ENCODE results near the gene RNF167.

Gene RNF167

GRCh38 chr17:4958102-4958501, 18.0 kb downstream of the RNF167 start:
- TF ChIP-seq, protein P1, sequence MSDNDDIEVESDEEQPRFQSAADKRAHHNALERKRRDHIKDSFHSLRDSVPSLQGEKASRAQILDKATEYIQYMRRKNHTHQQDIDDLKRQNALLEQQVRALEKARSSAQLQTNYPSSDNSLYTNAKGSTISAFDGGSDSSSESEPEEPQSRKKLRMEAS (IDR thresholded peaks at IDR 0.05; ENCODE audit: low read depth, low read length): no peak
- TF ChIP-seq, protein P2, sequence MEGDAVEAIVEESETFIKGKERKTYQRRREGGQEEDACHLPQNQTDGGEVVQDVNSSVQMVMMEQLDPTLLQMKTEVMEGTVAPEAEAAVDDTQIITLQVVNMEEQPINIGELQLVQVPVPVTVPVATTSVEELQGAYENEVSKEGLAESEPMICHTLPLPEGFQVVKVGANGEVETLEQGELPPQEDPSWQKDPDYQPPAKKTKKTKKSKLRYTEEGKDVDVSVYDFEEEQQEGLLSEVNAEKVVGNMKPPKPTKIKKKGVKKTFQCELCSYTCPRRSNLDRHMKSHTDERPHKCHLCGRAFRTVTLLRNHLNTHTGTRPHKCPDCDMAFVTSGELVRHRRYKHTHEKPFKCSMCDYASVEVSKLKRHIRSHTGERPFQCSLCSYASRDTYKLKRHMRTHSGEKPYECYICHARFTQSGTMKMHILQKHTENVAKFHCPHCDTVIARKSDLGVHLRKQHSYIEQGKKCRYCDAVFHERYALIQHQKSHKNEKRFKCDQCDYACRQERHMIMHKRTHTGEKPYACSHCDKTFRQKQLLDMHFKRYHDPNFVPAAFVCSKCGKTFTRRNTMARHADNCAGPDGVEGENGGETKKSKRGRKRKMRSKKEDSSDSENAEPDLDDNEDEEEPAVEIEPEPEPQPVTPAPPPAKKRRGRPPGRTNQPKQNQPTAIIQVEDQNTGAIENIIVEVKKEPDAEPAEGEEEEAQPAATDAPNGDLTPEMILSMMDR (IDR thresholded peaks at IDR 0.05; ENCODE audit: low read depth, low read length): no peak
- TF ChIP-seq MYC (IDR thresholded peaks at IDR 0.05; ENCODE audit: low read depth, low read length) (no peak), POLR2A (IDR thresholded peaks at IDR 0.05; ENCODE audit: extremely low read depth, insufficient read length) (no peak)
- no peak overlapping the region for H3K4me3 ChIP-seq (ENCODE audit: low read depth, low read length)
- DNase-seq (ENCODE audit: low read depth): no peak

DNA sequence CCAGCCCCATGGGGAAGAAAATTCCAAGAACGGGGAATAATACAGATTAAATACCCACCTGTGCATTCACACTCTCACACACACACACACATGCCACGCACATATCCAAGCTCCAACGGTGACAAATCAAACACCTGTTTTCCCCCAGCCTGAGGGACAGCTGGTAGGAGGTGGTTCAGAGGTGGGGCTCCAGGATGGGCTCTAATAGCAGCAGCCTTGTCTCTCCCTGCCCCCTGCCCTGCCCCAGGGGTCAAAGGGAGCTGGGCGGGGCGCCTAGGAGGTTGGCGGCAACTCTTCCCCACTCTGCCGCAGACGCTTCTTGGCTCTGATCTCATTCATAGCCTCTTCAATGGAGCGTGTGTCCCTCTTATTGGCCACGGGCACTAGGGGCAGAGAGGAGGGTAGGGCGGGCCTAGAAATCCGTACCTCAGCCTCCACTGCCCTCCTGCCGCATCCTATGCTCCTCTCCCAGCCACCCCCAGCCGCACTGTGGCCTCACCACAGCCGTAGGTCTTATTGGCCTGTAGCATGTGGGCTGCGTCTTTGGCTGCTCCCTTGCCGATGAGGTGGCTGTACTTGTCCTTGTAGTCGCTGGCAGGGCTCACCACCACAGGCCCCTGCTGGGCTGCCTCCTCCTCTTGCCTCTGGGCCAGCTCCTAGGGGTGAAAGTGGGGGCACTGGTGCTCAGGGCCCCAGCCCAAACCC, 19.3 kb downstream of the RNF167 start:
- TF ChIP-seq POLR2A (IDR thresholded peaks at IDR 0.05; ENCODE audit: extremely low read depth, insufficient read length): no peak
- TF ChIP-seq, protein P2 (IDR thresholded peaks at IDR 0.05; ENCODE audit: low read depth, low read length): no peak
- no peak for TF ChIP-seq MYC (IDR thresholded peaks at IDR 0.05; ENCODE audit: low read depth, low read length)
- TF ChIP-seq, protein P1 (IDR thresholded peaks at IDR 0.05; ENCODE audit: low read depth, low read length): no peak
- DNase-seq (ENCODE audit: low read depth): no peak
- no peak overlapping the region for H3K4me3 ChIP-seq (ENCODE audit: low read depth, low read length)

DNA sequence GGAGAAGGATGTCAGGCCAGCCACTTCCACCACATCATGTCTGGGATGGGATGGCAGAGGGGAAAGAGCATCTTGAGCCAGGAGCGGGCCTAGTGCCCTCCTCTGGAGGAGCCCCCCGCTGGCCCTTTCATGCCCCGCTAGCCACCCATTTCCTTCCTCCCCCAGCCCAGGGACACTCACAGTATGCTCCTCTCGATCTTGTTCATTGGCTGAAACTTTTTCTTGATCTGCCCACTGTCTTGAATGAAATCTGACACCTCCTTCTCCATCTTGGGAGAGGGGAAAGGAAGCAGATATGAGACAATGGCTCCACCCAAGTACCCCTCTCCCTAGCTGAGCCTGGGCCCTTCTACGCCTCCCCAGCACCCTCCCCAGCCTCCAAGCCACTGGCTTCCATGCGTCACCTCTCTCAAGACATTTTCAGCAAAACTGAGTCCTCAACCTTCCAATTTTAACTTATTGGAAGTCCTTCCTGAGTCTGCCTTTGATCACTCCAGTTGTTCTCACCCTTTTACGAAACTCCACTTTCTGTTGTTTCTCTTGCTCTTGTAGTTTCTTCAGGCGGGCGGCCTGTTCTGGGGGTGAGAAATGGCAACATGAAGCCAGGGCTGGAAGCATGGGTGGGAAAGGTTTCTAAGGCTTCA, 20.3 kb downstream of the RNF167 start:
- H3K4me3 ChIP-seq (ENCODE audit: low read depth, low read length): no peak overlapping the region
- no peak for DNase-seq (ENCODE audit: low read depth)

GRCh38 chr17:4965311-4965986, 25.4 kb downstream of the RNF167 start:
- TF ChIP-seq POLR2A (IDR thresholded peaks at IDR 0.05; ENCODE audit: extremely low read depth, insufficient read length): no peak
- TF ChIP-seq, protein P2 (IDR thresholded peaks at IDR 0.05; ENCODE audit: low read depth, low read length): no peak
- no peak for TF ChIP-seq MYC (IDR thresholded peaks at IDR 0.05; ENCODE audit: low read depth, low read length)
- TF ChIP-seq, protein P1 (IDR thresholded peaks at IDR 0.05; ENCODE audit: low read depth, low read length): no peak
- no peak for DNase-seq (ENCODE audit: low read depth)
- H3K4me3 ChIP-seq (ENCODE audit: low read depth, low read length): no peak overlapping the region

More for the DNA sequence above, 20.3 kb downstream of the RNF167 start:
- TF ChIP-seq MYC (IDR thresholded peaks at IDR 0.05; ENCODE audit: low read depth, low read length): no peak
- TF ChIP-seq, protein P1 (IDR thresholded peaks at IDR 0.05; ENCODE audit: low read depth, low read length): no peak
- TF ChIP-seq, protein P2 (IDR thresholded peaks at IDR 0.05; ENCODE audit: low read depth, low read length): no peak
- no peak for TF ChIP-seq POLR2A (IDR thresholded peaks at IDR 0.05; ENCODE audit: extremely low read depth, insufficient read length)

GRCh38 chr17:4966844-4967538, 26.9 kb downstream of the RNF167 start:
- peak overlapping the region; percentile 80 for H3K4me3 ChIP-seq (ENCODE audit: low read depth, low read length)
- TF ChIP-seq POLR2A (IDR thresholded peaks at IDR 0.05; ENCODE audit: extremely low read depth, insufficient read length): peak; percentile 21
- TF ChIP-seq, protein P2 (IDR thresholded peaks at IDR 0.05; ENCODE audit: low read depth, low read length): no peak
- TF ChIP-seq, protein P1 (IDR thresholded peaks at IDR 0.05; ENCODE audit: low read depth, low read length): no peak
- DNase-seq (ENCODE audit: low read depth): peak; percentile 98
